Right lobe of liver (tissue), 4 donors: ENCODE measurements around the gene DLGAP3.

Source experiments
- CTCF ChIP-seq, 4 donors: fragments of 200-600 bp in 3 of 4; fragments of 450-650 bp in 1 of 4; IDR thresholded peaks; one replicate each; pipeline versions ENCODE4 v1.5.1 to v1.8.0; 2016 to 2022; ENCODE audit warnings: antibody characterized with exemption in 4 of 4, mild to moderate bottlenecking in 2 of 4
- POLR2A ChIP-seq: fragments of 450-650 bp; IDR thresholded peaks from one replicate; pipeline ENCODE4 v1.6.1; 2017; ENCODE audit warnings: antibody characterized with exemption, mild to moderate bottlenecking
- donor health status: DM: no; HTN: no; CAD: no.
- donor health status: DM: no; HTN: no; CAD: no.
- donor health status: DM: no; HTN: yes; CAD: no.

DNA sequence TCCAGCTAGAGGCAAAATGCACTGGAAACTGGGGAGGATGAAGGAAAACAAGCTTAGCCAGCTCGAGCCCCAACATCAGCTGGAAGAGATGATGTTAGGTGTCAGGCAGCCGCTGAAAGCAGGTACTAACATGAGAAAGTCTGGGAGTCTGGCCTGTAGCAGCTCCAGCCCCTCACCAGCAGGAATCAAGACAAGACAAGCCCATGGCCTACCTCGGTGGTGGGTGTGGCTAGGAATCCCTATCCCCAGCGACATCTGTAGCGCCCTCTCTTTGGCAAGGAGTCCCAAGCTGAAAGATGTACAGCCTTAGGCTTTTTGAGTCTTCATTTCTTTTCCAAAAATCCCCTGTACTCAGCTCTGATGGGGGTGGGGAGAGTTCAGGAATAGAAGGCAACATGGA lies 2.6 kb downstream of the DLGAP3 start:
- no peak for TF ChIP-seq CTCF (IDR thresholded peaks at IDR 0.05)
- TF ChIP-seq POLR2A, result no peak
